Right renal pelvis (tissue), 4 donors: Measurements from ENCODE around the gene PLCB4. TPM values are rescaled to one million over a fixed set of nuclear protein-coding genes. Genes with fewer than 3 reads are reported as not detected.
"Not testable (repeated sequence)": the region's sequence is repeated elsewhere in the genome, so short reads cannot be mapped to it uniquely, and the experiment has no call there.

Experiments used
- DNase-seq, 4 donors: peaks; one replicate each; pipeline ENCODE4 v3.0.0-alpha.2; 2013; ENCODE audit warnings: low read depth in 4 of 4, low spot score in 3 of 4, missing footprints in 1 of 4
- polyA plus RNA-seq, 4 donors: library from polyadenylated mRNA; unstranded; fragments of 120-200 nt; gene quantifications; one replicate each; pipeline ENCODE4 v1.2.1, GENCODE V29; 2013; ENCODE audit not compliant: insufficient read length in 4 of 4

Gene PLCB4
- polyA plus RNA-seq: 10 to 100 TPM; 12.2 to 15.1 (median 14.0) TPM

- DNase-seq: peak in 3 of 4 donors; percentile 40 to 67 (median 41)
These were observed at the start of gene PLCB4 for GRCh38 chr20:9068841-9069663. Gene PLCB4 (plus strand): TSS chr20:9069087. CDS start chr20:9307815, 238,728 bp downstream.

- no peak for DNase-seq
These were observed 49.1 kb upstream of the PLCB4 start for GRCh38 chr20:9019833-9020232.

GRCh38 chr20:9021216-9021615, 47.7 kb upstream of the PLCB4 start:
- DNase-seq: no peak

GRCh38 chr20:9021699-9022098, 47.2 kb upstream of the PLCB4 start:
- DNase-seq: no peak

GRCh38 chr20:9022376-9022775, 46.5 kb upstream of the PLCB4 start:
- no peak for DNase-seq

- no peak for DNase-seq
These were observed 44.3 kb upstream of the PLCB4 start for GRCh38 chr20:9024606-9025005.

- DNase-seq: no peak
These were observed 43.9 kb upstream of the PLCB4 start for GRCh38 chr20:9025011-9025410.

GRCh38 chr20:9025643-9026042, 43.2 kb upstream of the PLCB4 start:
- no peak for DNase-seq

GRCh38 chr20:9027626-9028025, 41.3 kb upstream of the PLCB4 start:
- DNase-seq: no peak

- DNase-seq: no peak
These were observed 40.5 kb upstream of the PLCB4 start for GRCh38 chr20:9028419-9028818.

GRCh38 chr20:9031991-9032390, 36.9 kb upstream of the PLCB4 start:
- no peak for DNase-seq

GRCh38 chr20:9032758-9033157, 36.1 kb upstream of the PLCB4 start:
- no peak for DNase-seq

GRCh38 chr20:9035126-9035525, 33.8 kb upstream of the PLCB4 start:
- no peak for DNase-seq

GRCh38 chr20:9036593-9036992, 32.3 kb upstream of the PLCB4 start:
- DNase-seq: no peak

GRCh38 chr20:9038791-9039535, 29.9 kb upstream of the PLCB4 start:
- DNase-seq: peak in 1 of 4 donors; percentile 16

GRCh38 chr20:9040863-9041524, 27.9 kb upstream of the PLCB4 start:
- DNase-seq: no peak

GRCh38 chr20:9043364-9043763, 25.5 kb upstream of the PLCB4 start:
- no peak for DNase-seq

- not testable (repeated sequence) for DNase-seq
These were observed 21.0 kb upstream of the PLCB4 start for GRCh38 chr20:9047928-9048327.

GRCh38 chr20:9051508-9051907, 17.4 kb upstream of the PLCB4 start:
- DNase-seq: no peak

- no peak for DNase-seq
These were observed 16.8 kb upstream of the PLCB4 start for GRCh38 chr20:9052136-9052535.

GRCh38 chr20:9053108-9053507, 15.8 kb upstream of the PLCB4 start:
- no peak for DNase-seq
